ENCODE results near the gene MICU2. TPM values are rescaled to one million over a fixed set of nuclear protein-coding genes. Genes with fewer than 3 reads are reported as not detected.
A peak's percentile ranks its signal among the peaks of the same experiment; 100 is the strongest.

MICU2 gene
- total and polyA plus RNA-seq, 2 of the 13 experiments (the other 11 are each of a cell fraction or from before 2014, with no cell fraction given) = 31.7 to 42.4 TPM

- ChIA-PET POLR2A (no interaction called here), CTCF (ENCODE audit: low intra/inter-chr PET ratio, low total read pairs) (no interaction called here)
- Histone ChIP-seq H3K9ac (ENCODE audit: insufficient read depth, low read depth, low read length) (no peak overlapping the region), H3K4me1 (ENCODE audit: insufficient read depth, low read length) (peaks cover 27% of the 10 kb centered on the region), H3K79me2 (ENCODE audit: insufficient read depth, low read length) (peaks cover 3% of the 10 kb centered on the region), H4K20me1 (ENCODE audit: insufficient read depth, low read length) (no peaks in the 10 kb centered on the region), H3K27ac (ENCODE audit: extremely low read length, insufficient read depth, low read length) (no peak overlapping the region), H3K27me3 (ENCODE audit: control insufficient read depth in 1 of 2, insufficient read depth in 2 of 2, low read length in 2 of 2) (no peaks in the 10 kb centered on the region), H2AFZ (ENCODE audit: low read length) (no peak overlapping the region), H3K4me3 (replicated peaks in 1 of 3; ENCODE audit: insufficient read depth in 1 of 3, low read depth in 2 of 3, low read length in 3 of 3) (no peak overlapping the region), H3K4me2 (ENCODE audit: low read depth, low read length) (no peak overlapping the region), H3K9me3 (ENCODE audit: low read length) (no peaks in the 10 kb centered on the region), H3K36me3 (replicated peaks in 1 of 2; ENCODE audit: control insufficient read depth in 1 of 2, insufficient read depth in 2 of 2, low read length in 2 of 2) (peaks cover 2 to 17% of the 10 kb centered on the region in 2 experiments; a peak in 3 of 5 replicates)
- no peak; the same call in 2 of the 3 replicates for ATAC-seq
- peak; percentile 18 for FAIRE-seq
- DNase-seq (ENCODE audit: low spot score) = peak; percentile 39
- TF ChIP-seq CEBPG (CRISPR knock-in tag; IDR thresholded peaks at IDR 0.05) = 0 out of 2 replicates have a peak, but pooled peaks have one; percentile 19
- TF ChIP-seq FOSL1 (CRISPR knock-in tag; IDR thresholded peaks at IDR 0.05; ENCODE audit: borderline replicate concordance) = peak; percentile 41; the same call in 1 of the 2 replicates
- TF ChIP-seq FOXA3 (CRISPR knock-in tag; IDR thresholded peaks at IDR 0.05) = peak; percentile 21; the same call in 1 of the 2 replicates
- no peak for TF ChIP-seq ELF3 (CRISPR knock-in tag; IDR thresholded peaks at IDR 0.05)
- TF ChIP-seq ZNF558 (CRISPR knock-in tag; IDR thresholded peaks at IDR 0.05; ENCODE audit: borderline replicate concordance) = no peak
- TF ChIP-seq CEBPB (IDR thresholded peaks at IDR 0.05; ENCODE audit: borderline replicate concordance, low read depth, low read length) = peak; percentile 69; the same call in 1 of the 2 replicates
- 0 out of 2 replicates have a peak, but pooled peaks have one; percentile 10 for TF ChIP-seq GATAD2A (CRISPR knock-in tag; IDR thresholded peaks at IDR 0.05)
- intact Hi-C loops (cut with micrococcal nuclease; ENCODE audit: unreplicated experiment) = no loop called here
- no TSS peak for BruUV-seq (replicated peaks)
- in situ Hi-C loops (cut with HindIII; ENCODE audit: extremely low pct_ligation_motif_present, low pct_unique_long_range_greater_than_20kb) = no loop called here
Observed at GRCh38 chr13:21541271-21541670, 62.7 kb downstream of the MICU2 start.

GRCh38 chr13:21539687-21540086 is 64.3 kb downstream of the MICU2 start:
- H3K79me2 ChIP-seq (ENCODE audit: insufficient read depth, low read length) = peaks cover 3% of the 10 kb centered on the region
- intact Hi-C loops (cut with micrococcal nuclease; ENCODE audit: unreplicated experiment) (no loop called here), in situ Hi-C loops (cut with HindIII; ENCODE audit: extremely low pct_ligation_motif_present, low pct_unique_long_range_greater_than_20kb) (no loop called here)
- ChIA-PET CTCF (ENCODE audit: low intra/inter-chr PET ratio, low total read pairs) (no interaction called here), POLR2A (no interaction called here)
- H3K4me2 ChIP-seq (ENCODE audit: low read depth, low read length) = no peak overlapping the region
- peaks cover 2 to 17% of the 10 kb centered on the region in 2 experiments; a peak in 3 of 5 replicates for H3K36me3 ChIP-seq (replicated peaks in 1 of 2; ENCODE audit: control insufficient read depth in 1 of 2, insufficient read depth in 2 of 2, low read length in 2 of 2)
- peaks cover 27% of the 10 kb centered on the region for H3K4me1 ChIP-seq (ENCODE audit: insufficient read depth, low read length)
- BruUV-seq (replicated peaks) = no TSS peak
- FAIRE-seq = no peak
- no peak overlapping the region for H2AFZ ChIP-seq (ENCODE audit: low read length)
- ATAC-seq = no peak
- H3K27me3 ChIP-seq (ENCODE audit: control insufficient read depth in 1 of 2, insufficient read depth in 2 of 2, low read length in 2 of 2) = no peaks in the 10 kb centered on the region
- H3K9me3 ChIP-seq (ENCODE audit: low read length) = no peaks in the 10 kb centered on the region
- no peak overlapping the region for H3K9ac ChIP-seq (ENCODE audit: insufficient read depth, low read depth, low read length)
- H3K27ac ChIP-seq (ENCODE audit: extremely low read length, insufficient read depth, low read length) = no peak overlapping the region
- no peaks in the 10 kb centered on the region for H4K20me1 ChIP-seq (ENCODE audit: insufficient read depth, low read length)
- H3K4me3 ChIP-seq (replicated peaks in 1 of 3; ENCODE audit: insufficient read depth in 1 of 3, low read depth in 2 of 3, low read length in 3 of 3) = no peak overlapping the region
- DNase-seq (ENCODE audit: low spot score) = no peak
- TF ChIP-seq ATF5 (CRISPR knock-in tag; IDR thresholded peaks at IDR 0.05; ENCODE audit: low read depth) (no peak), TRAFD1 (CRISPR knock-in tag; IDR thresholded peaks at IDR 0.05; ENCODE audit: borderline replicate concordance) (no peak), RCOR2 (CRISPR knock-in tag; IDR thresholded peaks at IDR 0.05) (no peak), HOXA9 (CRISPR knock-in tag; IDR thresholded peaks at IDR 0.05; ENCODE audit: borderline replicate concordance) (no peak), ZBTB46 (CRISPR knock-in tag; IDR thresholded peaks at IDR 0.05; ENCODE audit: borderline replicate concordance) (no peak), BRF2 (CRISPR knock-in tag; IDR thresholded peaks at IDR 0.05) (no peak), ARNT (IDR thresholded peaks at IDR 0.05) (no peak)

Data from HepG2 (cell line).